GM21447 (cell line): ENCODE results near the gene NCAPH2.

Experiments used
- ATAC-seq: cut with Tn5 transposase; IDR thresholded peaks from one replicate; pipeline ENCODE4 v1.9.1; 2021; ENCODE audit not compliant: unreplicated experiment

The NCAPH2 gene

GRCh38 chr22:50507991-50508884, at the start of gene NCAPH2:
TSS of gene NCAPH2 (plus strand) at chr22:50508224. CDS start at chr22:50508338, 114 bp downstream.
- peak; percentile 59 for ATAC-seq

DNA sequence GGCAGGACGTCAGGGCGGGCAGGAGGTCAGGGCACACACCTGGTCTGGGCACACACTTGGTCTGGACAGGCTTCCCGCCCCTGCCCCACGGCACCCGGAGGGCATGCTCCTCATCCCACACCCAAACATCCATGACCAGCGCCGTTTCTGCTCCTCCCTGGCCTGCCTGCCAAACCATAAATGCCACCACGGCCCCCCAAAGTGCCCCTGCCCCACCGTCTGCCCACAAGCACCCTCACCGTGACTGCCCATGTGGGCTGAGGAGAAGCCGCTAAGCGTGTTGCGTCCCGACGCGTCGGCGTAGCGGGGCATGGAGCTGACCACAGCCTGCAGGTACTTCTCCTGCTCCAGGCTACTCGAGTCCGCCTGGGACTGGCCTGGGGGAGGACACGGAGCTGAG, 49.0 kb upstream of the NCAPH2 start:
- ATAC-seq, result no peak

- ATAC-seq, result no peak
Measured at GRCh38 chr22:50459496-50460140, 48.4 kb upstream of the NCAPH2 start.

DNA sequence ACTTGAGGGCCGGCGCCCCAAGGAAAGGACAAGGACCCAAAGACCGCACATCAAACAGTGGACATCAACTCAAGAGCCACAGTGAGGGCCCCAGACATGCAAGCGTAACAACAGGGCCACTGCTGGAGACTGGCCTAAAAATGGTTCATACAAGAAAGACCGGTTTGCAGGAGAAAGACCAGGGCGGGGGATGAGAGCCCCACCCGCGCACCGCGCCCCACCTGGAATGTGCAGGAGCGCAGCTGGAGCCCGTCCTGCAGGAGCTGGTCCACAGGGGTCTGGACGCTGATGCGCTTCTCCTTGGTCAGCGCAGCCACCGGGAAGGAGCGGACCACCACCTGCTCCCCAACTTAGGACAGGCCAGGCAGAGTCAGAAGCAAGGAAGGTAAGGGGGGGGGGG, 47.1 kb upstream of the NCAPH2 start:
- ATAC-seq, result no peak

- ATAC-seq, result no peak
Measured at GRCh38 chr22:50461536-50461935, 46.5 kb upstream of the NCAPH2 start.

DNA sequence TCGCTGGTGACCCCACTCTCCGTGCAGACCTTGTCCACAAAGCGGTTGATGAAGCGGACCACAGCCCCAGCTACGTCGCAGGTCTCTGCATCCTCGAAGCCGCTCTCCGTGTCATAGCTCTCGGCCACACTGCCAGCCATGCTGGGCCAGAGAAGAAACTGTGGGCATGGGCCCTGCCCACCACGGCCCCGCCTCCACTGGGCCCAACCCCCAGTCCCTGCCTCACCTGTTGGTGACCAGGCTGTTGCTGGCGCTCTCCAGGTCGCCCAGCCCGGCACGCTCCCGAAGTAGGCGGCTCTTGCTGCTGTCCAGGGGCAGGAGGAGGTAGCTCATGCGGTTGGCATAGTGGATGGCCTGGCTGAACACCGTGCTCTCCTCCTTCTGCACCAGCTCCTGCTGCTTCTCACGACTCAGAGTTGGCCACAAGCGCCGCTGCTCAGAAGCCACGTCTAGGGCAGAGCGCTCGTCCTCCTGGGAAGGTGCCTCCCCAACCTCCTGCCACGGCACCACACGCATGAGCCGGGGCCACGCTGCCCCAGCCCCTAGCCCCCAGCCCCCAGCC, 46.0 kb upstream of the NCAPH2 start:
- ATAC-seq, result no peak

- no peak for ATAC-seq
Measured at GRCh38 chr22:50463188-50463900, 44.7 kb upstream of the NCAPH2 start.

DNA sequence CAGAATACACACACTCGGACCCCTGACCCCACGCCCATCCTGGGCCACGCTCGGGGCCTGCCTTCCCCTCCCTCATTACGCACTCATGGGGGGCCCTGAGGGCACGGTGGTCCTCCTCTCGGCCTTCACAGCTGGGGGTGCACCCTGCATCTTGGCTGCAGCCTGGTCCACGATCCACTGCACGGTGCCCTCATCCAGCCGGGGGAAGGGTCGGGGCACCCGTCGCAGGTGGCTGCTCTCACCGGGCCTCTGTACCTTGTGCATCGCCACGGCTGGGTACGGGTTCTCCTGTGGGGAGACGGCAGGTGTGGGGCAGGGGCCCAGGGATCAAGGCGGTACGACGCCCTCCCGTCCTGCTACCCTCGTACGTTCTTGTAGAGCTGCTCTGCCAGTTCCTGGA, 43.6 kb upstream of the NCAPH2 start:
- no peak for ATAC-seq

DNA sequence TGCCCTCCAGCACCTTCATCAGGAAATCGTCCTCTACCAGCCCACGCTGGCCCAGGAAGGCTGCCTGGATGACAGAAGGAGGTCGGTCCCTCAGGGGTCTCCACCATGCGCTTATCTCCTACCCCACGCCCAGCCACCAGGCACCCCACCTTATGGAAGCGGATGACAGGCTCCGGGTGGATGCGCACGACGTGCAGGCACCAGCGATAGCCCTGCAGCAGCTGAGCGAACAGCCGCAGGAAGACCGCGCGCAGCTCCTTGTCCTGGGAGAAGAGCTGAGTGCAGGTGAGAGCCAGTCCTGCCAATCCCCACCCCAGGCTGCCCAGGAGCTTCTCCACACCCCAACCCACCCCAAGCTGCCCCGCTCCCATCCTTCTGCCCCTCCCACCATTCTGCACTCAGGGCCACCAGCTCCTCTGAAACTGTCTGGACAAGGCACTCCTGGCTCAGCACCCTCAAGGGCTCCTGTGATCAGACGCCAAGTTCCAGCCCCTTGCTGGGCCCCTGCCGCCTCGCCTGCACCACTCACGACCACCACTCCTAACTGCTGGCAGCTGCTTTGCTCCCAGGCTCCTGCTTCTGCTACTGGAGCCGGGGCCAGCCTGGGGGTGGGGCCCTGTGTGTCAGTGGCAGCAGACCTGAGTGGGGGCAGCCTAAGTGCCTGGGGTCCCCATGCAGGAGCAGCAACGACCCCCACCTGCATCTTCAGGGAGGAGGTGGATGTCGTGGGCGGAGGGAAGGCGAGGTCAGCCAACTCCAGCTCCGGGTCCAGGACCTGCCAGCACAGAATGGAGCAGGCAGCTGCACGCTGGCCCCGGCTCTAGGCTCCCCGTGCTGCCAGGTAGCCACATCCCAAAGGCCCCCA, 42.7 kb upstream of the NCAPH2 start:
- ATAC-seq, result no peak

- no peak for ATAC-seq
Measured at GRCh38 chr22:50467341-50467740, 40.7 kb upstream of the NCAPH2 start.

GRCh38 chr22:50467773-50468440, 40.1 kb upstream of the NCAPH2 start:
- no peak for ATAC-seq

DNA sequence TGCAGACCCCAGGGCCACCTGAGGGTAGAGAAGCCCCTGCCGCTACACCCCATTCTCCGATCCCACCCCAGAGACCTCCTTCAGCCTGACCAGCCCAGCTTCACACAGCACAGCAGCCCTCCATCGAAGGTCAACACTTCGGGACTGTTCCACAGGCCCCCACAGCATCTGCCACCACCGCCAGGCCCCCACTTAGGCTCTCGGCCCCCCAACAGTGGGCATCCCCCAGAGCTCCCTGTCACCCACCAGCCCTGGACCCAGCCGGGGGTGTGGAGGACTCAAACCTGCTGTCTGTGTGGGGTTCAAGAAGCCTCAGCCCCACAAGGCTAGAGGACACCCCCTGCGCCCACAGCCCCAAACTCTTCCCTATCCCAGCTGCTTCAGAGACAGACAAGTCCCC, 39.4 kb upstream of the NCAPH2 start:
- ATAC-seq, result no peak

DNA sequence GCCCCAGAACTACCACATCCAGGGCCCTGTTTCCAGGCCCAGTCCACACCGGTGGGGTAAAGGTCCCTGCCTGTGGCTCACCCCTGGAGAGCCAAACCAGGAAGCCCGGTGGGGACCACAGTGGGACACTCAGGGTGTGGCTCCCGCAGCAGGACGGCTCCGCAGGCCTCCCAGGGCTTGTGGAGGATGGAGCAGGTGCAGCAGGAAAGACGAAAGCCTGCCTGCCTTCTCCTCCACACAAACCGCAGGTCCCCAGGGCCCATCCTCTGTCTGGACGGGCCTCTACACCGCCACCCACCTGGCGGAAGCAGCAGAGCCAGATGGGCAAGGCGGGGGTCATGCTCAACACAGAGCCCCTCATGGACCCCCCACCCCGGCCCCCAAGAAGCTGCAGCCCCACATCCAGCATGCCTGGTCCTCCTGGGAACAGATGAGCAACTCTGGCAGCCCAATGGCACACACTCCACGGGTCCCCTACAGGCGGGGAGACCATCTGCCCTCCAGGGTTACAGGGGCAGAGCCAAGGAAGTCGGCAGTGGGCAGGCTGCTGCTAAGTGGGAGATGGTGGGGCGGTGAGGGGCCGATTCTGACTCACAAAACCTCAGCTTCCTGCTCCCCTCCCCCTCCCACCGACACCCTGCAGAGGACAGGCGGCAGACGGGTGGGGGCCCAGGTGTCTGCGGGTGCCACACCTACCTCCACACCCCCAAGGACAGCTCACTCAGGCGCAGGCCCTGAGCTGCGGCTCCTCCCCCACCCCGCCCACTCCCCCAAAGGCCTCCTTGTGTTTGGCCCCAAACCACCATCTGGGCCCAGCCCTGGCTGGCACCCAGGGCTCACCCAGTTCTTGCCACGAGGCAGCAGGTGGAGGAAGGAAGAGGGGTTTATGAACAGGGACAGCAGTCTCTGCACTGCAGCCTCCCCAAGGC, 38.4 kb upstream of the NCAPH2 start:
- ATAC-seq, result peak; percentile 56

GRCh38 chr22:50470491-50470890, 37.5 kb upstream of the NCAPH2 start:
- no peak for ATAC-seq

- ATAC-seq, result no peak
Measured at GRCh38 chr22:50471197-50471847, 36.7 kb upstream of the NCAPH2 start.

- ATAC-seq, result no peak
Measured at GRCh38 chr22:50471962-50472361, 36.1 kb upstream of the NCAPH2 start.

DNA sequence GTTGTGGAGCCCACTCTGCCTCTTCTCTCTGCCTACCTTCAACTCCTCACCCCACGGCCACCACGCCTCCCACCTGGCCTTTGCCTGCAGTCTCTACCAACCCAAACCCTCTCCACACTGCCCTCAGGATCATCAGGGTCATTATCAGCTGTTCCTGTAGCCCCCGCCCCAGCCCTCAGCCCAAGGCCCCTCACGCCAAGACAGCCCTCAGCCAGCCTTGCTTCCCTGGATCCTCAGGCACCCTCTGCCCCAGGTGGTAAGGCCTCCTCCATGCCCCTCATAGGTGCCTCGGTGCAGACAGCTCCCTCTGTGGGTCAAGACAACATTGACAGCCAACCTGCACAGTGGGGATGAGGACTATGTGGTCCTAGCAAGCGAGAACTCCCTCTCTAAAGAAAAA, 34.9 kb upstream of the NCAPH2 start:
- ATAC-seq, result no peak
